K562 (cell line): ENCODE measurements around the gene DHX35. TPM values are rescaled to one million over a fixed set of nuclear protein-coding genes. Genes with fewer than 3 reads are reported as not detected.

ENCODE experiments used
- CHD4 ChIP-seq: fragments of 200-600 bp; sonication (generic); IDR thresholded peaks from 3 replicates; pipeline ENCODE4 v1.6.1; 2012; ENCODE audit warnings: low read depth, mild to moderate bottlenecking, mixed read lengths, low read length, inconsistent platforms; ENCODE audit not compliant: insufficient read depth, insufficient replicate concordance, poor library complexity, severe bottlenecking
- FIP1L1 ChIP-seq: fragments of 200-400 bp; formaldehyde crosslinking; IDR thresholded peaks from 2 replicates; pipeline ENCODE4 v1.6.1; 2018; ENCODE audit warnings: mild to moderate bottlenecking, low read depth, low read length; ENCODE audit not compliant: poor library complexity, severe bottlenecking
- FOXM1 ChIP-seq, 2 experiments: fragments of 450-650 bp in 1 of 2; sonication (generic) in 1 of 2; formaldehyde crosslinking in 1 of 2; IDR thresholded peaks; 2 replicates each; pipeline versions ENCODE4 v1.6.1 to v1.9.0; 2017 to 2022; ENCODE audit warnings: low read depth in 2 of 2, mild to moderate bottlenecking in 2 of 2, missing genetic modification reagents in 1 of 2, moderate library complexity in 1 of 2
- POU5F1 ChIP-seq: fragments of 150-350 bp; IDR thresholded peaks from 2 replicates; pipeline ENCODE4 v1.6.1; 2014; ENCODE audit warnings: borderline replicate concordance, low read length, low read depth, mild to moderate bottlenecking; ENCODE audit not compliant: partially characterized antibody
- RBM15 ChIP-seq: fragments of 200-400 bp; formaldehyde crosslinking; IDR thresholded peaks from 2 replicates; pipeline ENCODE4 v1.6.1; 2018; ENCODE audit warnings: mild to moderate bottlenecking, low read length, moderate library complexity; ENCODE audit not compliant: insufficient read depth
- TEAD1 ChIP-seq, 2 experiments: fragments of 450-650 bp in 1 of 2; sonication (generic) in 1 of 2; formaldehyde crosslinking; IDR thresholded peaks; 2 replicates each; pipeline versions ENCODE4 v1.4.0 to v1.8.0; 2020 to 2022; ENCODE audit warnings: mild to moderate bottlenecking in 2 of 2, missing genetic modification reagents in 1 of 2
- THAP7 ChIP-seq: fragments of 250-450 bp; sonication (Bioruptor Pico); IDR thresholded peaks from 2 replicates; pipeline ENCODE4 v1.5.0; 2021
- U2AF1 ChIP-seq: fragments of 200-400 bp; formaldehyde crosslinking; optimal IDR thresholded peaks from 2 replicates; pipeline ENCODE3; 2017; ENCODE audit warnings: mild to moderate bottlenecking, low read depth, low read length, moderate library complexity
- polyA plus RNA-seq, 8 experiments: library from polyadenylated mRNA; depleted of rRNA in 4 of 8; stranded (reverse) in 5 of 8; unstranded in 3 of 8; fragments of >200 nt; fragmentation: Nextera tagmentation in 2 of 8; fragmentation: Illumina TruSeq in 1 of 8; extraction: Ambion mirVana in 2 of 8; extraction: Trizol in 1 of 8; gene quantifications; 2 replicates each; pipeline versions ENCODE4 v1.2.1 to v1.2.3, GENCODE V29; 2011 to 2014; ENCODE audit warnings: inconsistent platforms in 1 of 8, missing spikeins in 1 of 8
- total RNA-seq, 7 experiments: library from RNA; depleted of rRNA in 6 of 7; stranded (reverse); fragments of >200 nt in 6 of 7; fragmentation: Illumina TruSeq in 2 of 7; extraction: Trizol in 2 of 7; gene quantifications; 2 replicates each; pipeline versions ENCODE4 v1.2.1 to v1.2.3, GENCODE V29; 2011 to 2021; ENCODE audit warnings: low replicate concordance in 1 of 7

Gene DHX35
- total and polyA plus RNA-seq, 9 of the 15 experiments (the other 6 are each of a cell fraction or from before 2014, with no cell fraction given) = 6.5 to 25.6 (median 16.9) TPM

GRCh38 chr20:39081255-39081654 is 119.1 kb downstream of the DHX35 start (continued):
- TF ChIP-seq POU5F1 (no peak), FIP1L1 (no peak), FOXM1 (IDR thresholded peaks at IDR 0.05; ENCODE audit: low read depth) (no peak), FOXM1 (CRISPR knock-in tag; IDR thresholded peaks at IDR 0.05; ENCODE audit: low read depth) (no peak), TEAD1 (CRISPR knock-in tag; IDR thresholded peaks at IDR 0.05) (no peak), THAP7 (CRISPR knock-in tag) (no peak), CHD4 (no peak), RBM15 (no peak), U2AF1 (no peak)
